ENCODE data around the gene GLIS1. TPM values are rescaled to one million over a fixed set of nuclear protein-coding genes. Genes with fewer than 3 reads are reported as not detected.

GLIS1 gene
- total and polyA plus RNA-seq, 12 donors = 0.06 to 0.10 (median 0.09) TPM; not detected in 7

- intact Hi-C loops (cut with DNase I) = loop anchor here in 1 of 10 donors (10.0 kb wide), 1 partner anchor 85 kb away; no protein-coding TSS in a partner anchor
- Histone ChIP-seq H3K4me1 (no peaks in the 10 kb centered on the region), H3K36me3 (no peaks in the 10 kb centered on the region), H3K4me3 (no peak overlapping the region), H3K27me3 (no peaks in the 10 kb centered on the region), H3K9me3 (peaks cover 0 to 3% (median 0%) of the 10 kb centered on the region in 11 donors), H3K27ac (no peak overlapping the region)
- no peak for ATAC-seq
- no peak for TF ChIP-seq CTCF (IDR thresholded peaks at IDR 0.05)
- no peak for DNase-seq
- 64 to 68% methylated on average over 16 of the region's 16 CpGs for WGBS, 2 donors
Measured at GRCh38 chr1:53579221-53580008, 159.5 kb downstream of the GLIS1 start.

GRCh38 chr1:53578358-53578757, 160.6 kb downstream of the GLIS1 start:
- Histone ChIP-seq H3K36me3 (no peaks in the 10 kb centered on the region), H3K27me3 (no peaks in the 10 kb centered on the region), H3K4me3 (no peak overlapping the region), H3K27ac (no peak overlapping the region), H3K9me3 (peaks cover 0 to 3% (median 0%) of the 10 kb centered on the region in 11 donors), H3K4me1 (no peaks in the 10 kb centered on the region)
- 87 to 95% methylated on average over 3 of the region's 3 CpGs for WGBS, 2 donors
- ATAC-seq (no peak), DNase-seq (no peak)
- no peak for TF ChIP-seq CTCF (IDR thresholded peaks at IDR 0.05)
- intact Hi-C loops (cut with DNase I) = no loop called here

DNA sequence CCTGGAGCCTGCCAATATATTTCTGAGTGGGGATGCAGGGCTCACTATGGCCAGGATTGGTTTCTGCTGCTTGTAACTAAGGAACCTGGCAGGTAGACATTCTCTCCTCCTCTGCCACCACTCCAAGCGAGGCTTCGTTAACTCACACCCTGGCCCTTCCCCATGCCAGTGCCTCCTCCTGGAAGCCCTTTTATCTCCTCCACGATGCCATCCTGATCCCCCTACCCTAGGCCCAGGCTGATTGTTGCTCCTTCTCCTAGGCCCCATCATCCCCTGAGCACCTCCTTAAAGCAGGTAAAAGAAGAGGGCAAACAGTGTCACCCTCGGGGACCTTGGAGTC, 161.2 kb downstream of the GLIS1 start:
- TF ChIP-seq CTCF (IDR thresholded peaks at IDR 0.05) = no peak
- DNase-seq (no peak), ATAC-seq (no peak)
- H3K4me3 ChIP-seq = no peak overlapping the region
- H3K27ac ChIP-seq = no peak overlapping the region
- no peaks in the 10 kb centered on the region for H3K36me3 ChIP-seq
- intact Hi-C loops (cut with DNase I) = no loop called here
- no peaks in the 10 kb centered on the region for H3K27me3 ChIP-seq
- 92 to 93% methylated on average over 4 of the region's 4 CpGs for WGBS, 2 donors
- no peaks in the 10 kb centered on the region for H3K4me1 ChIP-seq
- peaks cover 0 to 3% (median 0%) of the 10 kb centered on the region in 11 donors for H3K9me3 ChIP-seq

GRCh38 chr1:53576866-53577760, 161.9 kb downstream of the GLIS1 start:
- intact Hi-C loops (cut with DNase I) = no loop called here
- Histone ChIP-seq H3K27me3 (no peaks in the 10 kb centered on the region), H3K4me1 (no peaks in the 10 kb centered on the region), H3K9me3 (peaks cover 0 to 3% (median 0%) of the 10 kb centered on the region in 11 donors), H3K36me3 (no peaks in the 10 kb centered on the region), H3K27ac (no peak overlapping the region), H3K4me3 (no peak overlapping the region)
- no peak for TF ChIP-seq CTCF (IDR thresholded peaks at IDR 0.05)
- ATAC-seq (no peak), DNase-seq (no peak)
- WGBS, 2 donors = 90 to 95% methylated on average over 5 of the region's 5 CpGs
